GM12801 (cell line): Measurements from ENCODE around the gene WAPL.

ENCODE experiments used
- TF ChIP-seq, protein P1 (sequence below): IDR thresholded peaks from one replicate; pipeline ENCODE4 v1.5.1; 2011; ENCODE audit warnings: control low read depth; ENCODE audit not compliant: insufficient read length; ENCODE audit errors: extremely low read depth

WAPL gene

GRCh38 chr10:86393862-86394455, 127.6 kb downstream of the WAPL start:
- TF ChIP-seq, protein P1, sequence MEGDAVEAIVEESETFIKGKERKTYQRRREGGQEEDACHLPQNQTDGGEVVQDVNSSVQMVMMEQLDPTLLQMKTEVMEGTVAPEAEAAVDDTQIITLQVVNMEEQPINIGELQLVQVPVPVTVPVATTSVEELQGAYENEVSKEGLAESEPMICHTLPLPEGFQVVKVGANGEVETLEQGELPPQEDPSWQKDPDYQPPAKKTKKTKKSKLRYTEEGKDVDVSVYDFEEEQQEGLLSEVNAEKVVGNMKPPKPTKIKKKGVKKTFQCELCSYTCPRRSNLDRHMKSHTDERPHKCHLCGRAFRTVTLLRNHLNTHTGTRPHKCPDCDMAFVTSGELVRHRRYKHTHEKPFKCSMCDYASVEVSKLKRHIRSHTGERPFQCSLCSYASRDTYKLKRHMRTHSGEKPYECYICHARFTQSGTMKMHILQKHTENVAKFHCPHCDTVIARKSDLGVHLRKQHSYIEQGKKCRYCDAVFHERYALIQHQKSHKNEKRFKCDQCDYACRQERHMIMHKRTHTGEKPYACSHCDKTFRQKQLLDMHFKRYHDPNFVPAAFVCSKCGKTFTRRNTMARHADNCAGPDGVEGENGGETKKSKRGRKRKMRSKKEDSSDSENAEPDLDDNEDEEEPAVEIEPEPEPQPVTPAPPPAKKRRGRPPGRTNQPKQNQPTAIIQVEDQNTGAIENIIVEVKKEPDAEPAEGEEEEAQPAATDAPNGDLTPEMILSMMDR: no peak

- TF ChIP-seq, protein P1: no peak
Observed at GRCh38 chr10:86393362-86393761, 128.2 kb downstream of the WAPL start.

DNA sequence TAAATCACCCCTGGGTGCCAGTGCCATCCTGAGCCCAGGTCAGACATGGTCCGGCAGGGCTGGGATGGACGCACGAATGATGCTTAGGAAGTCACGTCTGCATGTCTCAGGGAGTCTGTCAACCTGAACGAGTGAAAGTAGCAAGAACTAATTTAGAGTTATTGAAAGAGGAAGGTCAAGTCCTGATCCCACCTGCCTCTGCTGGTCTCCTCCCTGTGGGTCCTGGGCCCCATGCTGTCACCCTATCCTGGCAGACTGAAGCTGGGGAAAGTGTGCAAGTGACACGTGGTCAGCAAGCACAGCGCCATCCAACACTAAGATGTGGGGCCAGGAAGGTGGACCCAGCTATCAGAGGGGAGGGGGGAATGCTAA, 128.9 kb downstream of the WAPL start:
- TF ChIP-seq, protein P1: no peak

- TF ChIP-seq, protein P1: no peak
Observed at GRCh38 chr10:86391986-86392722, 129.4 kb downstream of the WAPL start.

DNA sequence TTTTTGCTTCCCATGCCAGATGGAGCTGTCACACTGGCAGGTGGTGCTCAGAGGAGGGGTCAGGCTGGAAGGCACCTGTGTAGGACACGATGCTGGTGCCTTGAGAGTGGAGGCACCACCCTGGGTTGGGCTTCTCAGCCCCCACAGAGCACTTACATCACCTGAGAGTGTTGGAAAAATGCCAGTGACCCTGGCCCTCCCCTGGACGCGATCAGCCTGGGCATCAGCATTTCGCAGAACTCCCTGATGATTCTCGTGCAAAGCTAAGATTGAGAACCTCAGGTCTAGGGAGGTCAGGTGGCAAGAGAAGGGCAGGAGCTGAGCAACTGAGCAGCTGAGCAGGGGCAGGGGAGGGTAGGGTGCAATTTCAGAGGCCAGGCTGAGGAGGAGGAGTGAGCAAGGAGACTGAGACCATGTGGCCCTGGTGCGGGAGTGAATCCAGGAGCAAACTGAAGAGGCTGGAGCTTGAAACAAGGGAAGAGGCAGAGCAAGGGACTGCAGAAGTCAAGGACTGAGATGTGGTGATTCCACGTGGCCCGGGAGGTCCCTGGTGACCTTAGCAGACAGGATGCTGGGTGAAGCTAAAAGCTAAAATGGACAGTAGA, 130.3 kb downstream of the WAPL start:
- TF ChIP-seq, protein P1: no peak

GRCh38 chr10:86390337-86391120, 131.1 kb downstream of the WAPL start:
- TF ChIP-seq, protein P1: no peak
